ENCODE data around the gene GRPEL1. TPM values are rescaled to one million over a fixed set of nuclear protein-coding genes. Genes with fewer than 3 reads are reported as not detected.

Gene GRPEL1
- total and polyA plus RNA-seq, 2 of the 8 experiments (the other 6 are each of a cell fraction or from before 2014, with no cell fraction given) = 13.5 to 39.9 TPM

- H3K56ac ChIP-seq (replicated peaks; ENCODE audit: insufficient read length, low read depth, low read length) = no peak overlapping the region
- H4K91ac ChIP-seq (replicated peaks; ENCODE audit: insufficient read length, low read length) = peak overlapping the region; percentile 57
- no peak overlapping the region for H2AK5ac ChIP-seq (ENCODE audit: low read depth, low read length)
- H3K4me2 ChIP-seq (ENCODE audit: insufficient read depth in 1 of 2, low read depth in 2 of 2, low read length in 2 of 2) = no peak overlapping the region; a peak in 1 of 4 replicates
- no peak overlapping the region for H3K23ac ChIP-seq (ENCODE audit: insufficient read length)
- H2AFZ ChIP-seq (ENCODE audit: low read length) = no peak overlapping the region
- peaks cover 3 to 49% of the 10 kb centered on the region in 2 experiments; a peak in 3 of 4 replicates for H3K79me2 ChIP-seq (ENCODE audit: control insufficient read depth in 1 of 2, insufficient read depth in 2 of 2, low read length in 2 of 2)
- no peaks in the 10 kb centered on the region for H3K36me3 ChIP-seq (ENCODE audit: control insufficient read depth in 2 of 4, insufficient read depth in 4 of 4, low read length in 3 of 4)
- no peak overlapping the region for H3K14ac ChIP-seq (ENCODE audit: insufficient read length)
- H2BK12ac ChIP-seq (ENCODE audit: low read depth, low read length) = no peak overlapping the region
- H4K20me1 ChIP-seq (replicated peaks in 1 of 2; ENCODE audit: control insufficient read depth in 1 of 2, insufficient read depth in 2 of 2, low read length in 2 of 2) = peaks cover 7 to 39% of the 10 kb centered on the region in 2 experiments
- POLR2A ChIA-PET (ENCODE audit: partially characterized antibody) = interaction anchor here (0.5 to 5.5 kb wide), 4 partner anchors 11 to 640 kb away, joined by 3 to 36 read pairs (median 4); no protein-coding TSS in a partner anchor
- peaks cover 7 to 21% (median 14%) of the 10 kb centered on the region in 4 experiments for H3K27me3 ChIP-seq (replicated peaks in 1 of 4; ENCODE audit: control insufficient read depth in 3 of 4, extremely low read depth in 1 of 4, insufficient read depth in 3 of 4, low read length in 3 of 4)
- 92% methylated on average over 23 of the region's 23 CpGs; no CpG with 5 or more reads in 1 of the 2 experiments for WGBS, 2 experiments (ENCODE audit: extremely low coverage in 1 of 2, insufficient coverage in 1 of 2, insufficient read length in 1 of 2, insufficient replicate concordance in 2 of 2, low coverage in 1 of 2, low lambda C conversion rate in 2 of 2, missing lambda C conversion rate in 1 of 2)
- H2BK20ac ChIP-seq (ENCODE audit: low read length) = no peak overlapping the region
- H3K9ac ChIP-seq (replicated peaks in 1 of 4; ENCODE audit: extremely low read depth in 1 of 4, low read depth in 3 of 4, low read length in 3 of 4) = no peak overlapping the region
- no peak overlapping the region for H3K4ac ChIP-seq (replicated peaks; ENCODE audit: insufficient read length, low read depth, low read length)
- H3K18ac ChIP-seq (ENCODE audit: extremely low read depth, low read length) = no peak overlapping the region
- FAIRE-seq = no peak
- H2BK120ac ChIP-seq (replicated peaks; ENCODE audit: low read depth, low read length) = no peak overlapping the region
- no peak overlapping the region for H2BK5ac ChIP-seq (ENCODE audit: low read depth, low read length)
- no peak for DNase-seq (ENCODE audit: low read depth in 1 of 2, low spot score in 2 of 2)
- H3K4me1 ChIP-seq (replicated peaks in 1 of 4; ENCODE audit: control insufficient read depth in 3 of 4, insufficient read depth in 4 of 4, low read length in 3 of 4) = peaks cover 0 to 18% (median 8%) of the 10 kb centered on the region in 4 experiments; a peak in 5 of 7 replicates
- peak overlapping the region; percentile 18; the same call in 1 of the 2 replicates for H4K8ac ChIP-seq (ENCODE audit: extremely low read depth, insufficient read depth, low read length)
- no peaks in the 10 kb centered on the region for H3K9me3 ChIP-seq (ENCODE audit: insufficient read depth in 2 of 2, low read depth in 1 of 2, low read length in 1 of 2)
- H3K27ac ChIP-seq (ENCODE audit: low read depth, low read length) = no peak overlapping the region
- H2BK15ac ChIP-seq (ENCODE audit: low read length) = no peak overlapping the region
- CTCF ChIA-PET (ENCODE audit: partially characterized antibody) = interaction anchor here (0.7 to 9.7 kb wide), 12 partner anchors 7 to 262 kb away, joined by 3 to 108 read pairs (median 4); partner anchors contain the start of gene GRPEL1
- H4K5ac ChIP-seq (ENCODE audit: insufficient read length, low read depth, low read length) = no peak overlapping the region
- H3K23me2 ChIP-seq (ENCODE audit: low read depth, low read length) = peaks cover 13% of the 10 kb centered on the region; the same call in 1 of the 2 replicates
- peaks cover 43% of the 10 kb centered on the region for H3K79me1 ChIP-seq (ENCODE audit: low read depth, low read length)
- H3K4me3 ChIP-seq (ENCODE audit: extremely low read depth in 1 of 4, insufficient read depth in 2 of 4, low read depth in 3 of 4, low read length in 4 of 4) = no peak overlapping the region
- no peak for TF ChIP-seq SRF (IDR thresholded peaks at IDR 0.05; ENCODE audit: low read depth, low read length)
- no peak for TF ChIP-seq SP4 (IDR thresholded peaks at IDR 0.05; ENCODE audit: low read length)
- TF ChIP-seq SAP30 (IDR thresholded peaks at IDR 0.05; ENCODE audit: insufficient read depth, insufficient replicate concordance, low read length) = no peak
- no peak for TF ChIP-seq KDM5A (IDR thresholded peaks at IDR 0.05; ENCODE audit: low read length)
- no peak for TF ChIP-seq SIRT6 (IDR thresholded peaks at IDR 0.05; ENCODE audit: low read length)
- TF ChIP-seq HDAC6 (IDR thresholded peaks at IDR 0.05; ENCODE audit: low read depth, low read length) = no peak
- no peak for TF ChIP-seq EZH2 (IDR thresholded peaks at IDR 0.05; ENCODE audit: low read depth, low read length, severe bottlenecking)
- TF ChIP-seq NRF1 (IDR thresholded peaks at IDR 0.05; ENCODE audit: low read depth, low read length) = no peak
- TF ChIP-seq TAF1 (IDR thresholded peaks at IDR 0.05; ENCODE audit: low read depth, low read length) = no peak
- no peak for TF ChIP-seq RBBP5 (IDR thresholded peaks at IDR 0.05; ENCODE audit: borderline replicate concordance, low read depth, low read length)
- TF ChIP-seq, protein P1, sequence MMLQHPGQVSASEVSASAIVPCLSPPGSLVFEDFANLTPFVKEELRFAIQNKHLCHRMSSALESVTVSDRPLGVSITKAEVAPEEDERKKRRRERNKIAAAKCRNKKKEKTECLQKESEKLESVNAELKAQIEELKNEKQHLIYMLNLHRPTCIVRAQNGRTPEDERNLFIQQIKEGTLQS (IDR thresholded peaks at IDR 0.05; ENCODE audit: insufficient read depth, low read depth, low read length) = no peak
Measured at GRCh38 chr4:7045961-7046921, 21.6 kb downstream of the GRPEL1 start.
